Gastrocnemius medialis (tissue), 4 donors: Measurements from ENCODE around the gene COL28A1.

ENCODE experiments used
- POLR2A ChIP-seq, 2 donors: fragments of 450-650 bp; IDR thresholded peaks; one replicate each; pipeline ENCODE4 v1.6.1; 2017; ENCODE audit warnings: antibody characterized with exemption in 2 of 2, mild to moderate bottlenecking in 2 of 2, moderate library complexity in 2 of 2
- TF ChIP-seq, protein P1 (sequence below), 5 experiments: fragments of 450-650 bp in 3 of 5; fragments of 200-600 bp in 2 of 5; sonication (generic) in 2 of 5; IDR thresholded peaks in 4 of 5; conservative IDR thresholded peaks in 1 of 5; 1 replicate in 4 of 5; 2 replicates in 1 of 5; pipeline ENCODE4 v1.5.1; 2016 to 2019; ENCODE audit warnings: antibody characterized with exemption in 5 of 5, mild to moderate bottlenecking in 3 of 5, moderate library complexity in 3 of 5

DNA sequence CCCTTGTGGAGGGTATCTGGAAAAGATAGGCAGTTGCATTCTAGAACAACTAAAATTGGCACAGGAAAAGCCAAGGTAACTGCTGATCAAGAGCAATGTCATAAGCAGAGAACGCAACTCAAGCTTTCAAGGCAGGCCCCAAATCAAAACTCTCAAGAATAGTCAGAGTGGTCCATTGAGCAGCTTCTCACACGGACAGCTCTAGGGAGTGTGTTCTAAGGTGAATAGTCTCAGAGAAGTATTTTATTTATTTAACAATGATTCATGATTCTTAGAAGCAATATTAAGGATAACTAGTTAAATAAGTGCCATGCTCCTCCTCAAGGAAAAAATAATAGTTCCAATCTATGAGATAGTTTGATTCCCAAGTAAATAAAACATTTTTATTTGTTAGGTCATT lies 83.0 kb downstream of the COL28A1 start:
- TF ChIP-seq, protein P1, sequence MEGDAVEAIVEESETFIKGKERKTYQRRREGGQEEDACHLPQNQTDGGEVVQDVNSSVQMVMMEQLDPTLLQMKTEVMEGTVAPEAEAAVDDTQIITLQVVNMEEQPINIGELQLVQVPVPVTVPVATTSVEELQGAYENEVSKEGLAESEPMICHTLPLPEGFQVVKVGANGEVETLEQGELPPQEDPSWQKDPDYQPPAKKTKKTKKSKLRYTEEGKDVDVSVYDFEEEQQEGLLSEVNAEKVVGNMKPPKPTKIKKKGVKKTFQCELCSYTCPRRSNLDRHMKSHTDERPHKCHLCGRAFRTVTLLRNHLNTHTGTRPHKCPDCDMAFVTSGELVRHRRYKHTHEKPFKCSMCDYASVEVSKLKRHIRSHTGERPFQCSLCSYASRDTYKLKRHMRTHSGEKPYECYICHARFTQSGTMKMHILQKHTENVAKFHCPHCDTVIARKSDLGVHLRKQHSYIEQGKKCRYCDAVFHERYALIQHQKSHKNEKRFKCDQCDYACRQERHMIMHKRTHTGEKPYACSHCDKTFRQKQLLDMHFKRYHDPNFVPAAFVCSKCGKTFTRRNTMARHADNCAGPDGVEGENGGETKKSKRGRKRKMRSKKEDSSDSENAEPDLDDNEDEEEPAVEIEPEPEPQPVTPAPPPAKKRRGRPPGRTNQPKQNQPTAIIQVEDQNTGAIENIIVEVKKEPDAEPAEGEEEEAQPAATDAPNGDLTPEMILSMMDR (IDR thresholded peaks at IDR 0.05 in 4 of 5, conservative IDR thresholded peaks at IDR 0.05 in 1 of 5), result no peak
- no peak for TF ChIP-seq POLR2A (IDR thresholded peaks at IDR 0.05)
